NK-92 (cell line): Measurements from ENCODE around the gene KIF22.
A peak's percentile ranks its signal among the peaks of the same experiment; 100 is the strongest.
"Not testable (repeated sequence)": the region's sequence is repeated elsewhere in the genome, so short reads cannot be mapped to it uniquely, and the experiment has no call there.

Source experiments
- DNase-seq: peaks from one replicate; lab custom pipeline; 2025; ENCODE audit not compliant: unreplicated experiment; lab: John Stamatoyannopoulos, UW

Gene KIF22

GRCh38 chr16:29813644-29814562 is 23.4 kb downstream of the KIF22 start:
- no peak for DNase-seq

- DNase-seq = no peak
Observed at GRCh38 chr16:29814592-29814991, 24.0 kb downstream of the KIF22 start.

- DNase-seq = no peak
Observed at GRCh38 chr16:29815032-29815721, 24.6 kb downstream of the KIF22 start.

GRCh38 chr16:29815793-29816693 is 25.5 kb downstream of the KIF22 start, which contains the start of gene PAGR1:
Gene PAGR1 (plus strand): TSS chr16:29816152. CDS start chr16:29816526, 374 bp downstream.
- peak; percentile 83 for DNase-seq

GRCh38 chr16:29816694-29817441 is 26.3 kb downstream of the KIF22 start:
- no peak for DNase-seq

- DNase-seq = no peak
Observed at GRCh38 chr16:29818082-29818481, 27.5 kb downstream of the KIF22 start.

- DNase-seq = no peak
Observed at GRCh38 chr16:29819506-29819905, 29.0 kb downstream of the KIF22 start.

- no peak for DNase-seq
Observed at GRCh38 chr16:29820271-29820701, 29.7 kb downstream of the KIF22 start, which contains the start of gene MVP. Gene MVP (plus strand): TSS chr16:29820462. CDS start chr16:29830550, 10,088 bp downstream.

- no peak for DNase-seq
Observed at GRCh38 chr16:29820730-29821642, 30.4 kb downstream of the KIF22 start.

- DNase-seq = no peak
Observed at GRCh38 chr16:29821643-29822115, 31.1 kb downstream of the KIF22 start.

- no peak for DNase-seq
Observed at GRCh38 chr16:29824589-29825144, 34.1 kb downstream of the KIF22 start.

- no peak for DNase-seq
Observed at GRCh38 chr16:29825145-29826044, 34.8 kb downstream of the KIF22 start.

- DNase-seq = no peak
Observed at GRCh38 chr16:29826342-29826695, 35.8 kb downstream of the KIF22 start.

GRCh38 chr16:29830774-29831173 is 40.2 kb downstream of the KIF22 start:
- no peak for DNase-seq

- DNase-seq = no peak
Observed at GRCh38 chr16:29831490-29831889, 40.9 kb downstream of the KIF22 start.

GRCh38 chr16:29833219-29833618 is 42.7 kb downstream of the KIF22 start:
- not testable (repeated sequence) for DNase-seq

- no peak for DNase-seq
Observed at GRCh38 chr16:29834079-29834478, 43.5 kb downstream of the KIF22 start.

GRCh38 chr16:29835926-29836325 is 45.4 kb downstream of the KIF22 start:
- DNase-seq = no peak
